ENCODE measurements around the gene SLCO2A1.
A peak's percentile ranks its signal among the peaks of the same experiment; 100 is the strongest.

The SLCO2A1 gene

GRCh38 chr3:133949438-133949837 lies 80.3 kb downstream of the SLCO2A1 start:
- DNase-seq (ENCODE audit: low spot score) = no peak

GRCh38 chr3:133948996-133949395 lies 80.7 kb downstream of the SLCO2A1 start:
- no peak for DNase-seq (ENCODE audit: low spot score)

GRCh38 chr3:133948131-133948810 lies 81.5 kb downstream of the SLCO2A1 start:
- DNase-seq (ENCODE audit: low spot score) = no peak

GRCh38 chr3:133945381-133946095 lies 84.2 kb downstream of the SLCO2A1 start:
- no peak for DNase-seq (ENCODE audit: low spot score)

- DNase-seq (ENCODE audit: low spot score) = no peak
These were observed 84.9 kb downstream of the SLCO2A1 start for GRCh38 chr3:133944641-133945380.

- DNase-seq (ENCODE audit: low spot score) = no peak
These were observed 85.5 kb downstream of the SLCO2A1 start for GRCh38 chr3:133944181-133944580.

GRCh38 chr3:133943639-133944141 lies 86.0 kb downstream of the SLCO2A1 start:
- DNase-seq (ENCODE audit: low spot score) = no peak

- no peak for DNase-seq (ENCODE audit: low spot score)
These were observed 86.6 kb downstream of the SLCO2A1 start for GRCh38 chr3:133943031-133943535.

- no peak for DNase-seq (ENCODE audit: low spot score)
These were observed 88.3 kb downstream of the SLCO2A1 start for GRCh38 chr3:133941415-133941821.

- no peak for DNase-seq (ENCODE audit: low spot score)
These were observed 89.2 kb downstream of the SLCO2A1 start for GRCh38 chr3:133940536-133940935.

GRCh38 chr3:133939463-133939835 lies 90.3 kb downstream of the SLCO2A1 start:
- no peak for DNase-seq (ENCODE audit: low spot score)

GRCh38 chr3:133938770-133939462 lies 90.8 kb downstream of the SLCO2A1 start:
- no peak for DNase-seq (ENCODE audit: low spot score)

- DNase-seq (ENCODE audit: low spot score) = no peak
These were observed 91.7 kb downstream of the SLCO2A1 start for GRCh38 chr3:133937756-133938601.

GRCh38 chr3:133937061-133937686 lies 92.6 kb downstream of the SLCO2A1 start:
- DNase-seq (ENCODE audit: low spot score) = no peak

- DNase-seq (ENCODE audit: low spot score) = peak; percentile 8
These were observed 93.6 kb downstream of the SLCO2A1 start for GRCh38 chr3:133935843-133936769.

- DNase-seq (ENCODE audit: low spot score) = peak; percentile 14
These were observed 94.5 kb downstream of the SLCO2A1 start for GRCh38 chr3:133934996-133935842.

GRCh38 chr3:133934073-133934970 lies 95.4 kb downstream of the SLCO2A1 start:
- peak; percentile 12 for DNase-seq (ENCODE audit: low spot score)
